ENCODE results near the gene EFCAB11.

- TF ChIP-seq CTCF (IDR thresholded peaks at IDR 0.05) = no peak
- no peak for TF ChIP-seq POLR2A (IDR thresholded peaks at IDR 0.05)
Observed at GRCh38 chr14:89952576-89952975, 2.0 kb downstream of the EFCAB11 start.
